ENCODE measurements around the gene MSI2. TPM values are rescaled to one million over a fixed set of nuclear protein-coding genes. Genes with fewer than 3 reads are reported as not detected.

The MSI2 gene
- total RNA-seq, 1 donor from 2014 or later = 140 TPM

GRCh38 chr17:57281887-57282286, 25.6 kb downstream of the MSI2 start:
- peak overlapping the region; percentile 59 for H3K27ac Mint-ChIP-seq (ENCODE audit: unreplicated experiment)
- TF ChIP-seq CTCF (conservative IDR thresholded peaks at IDR 0.05) = no peak
- peak overlapping the region; percentile 50 for H3K4me3 Mint-ChIP-seq
- no peaks in the 10 kb centered on the region for H3K9me3 Mint-ChIP-seq
- no peaks in the 10 kb centered on the region for H3K27me3 Mint-ChIP-seq (ENCODE audit: low read depth)
- H3K36me3 Mint-ChIP-seq (ENCODE audit: low read depth) = peaks cover 12% of the 10 kb centered on the region
- peaks cover 79% of the 10 kb centered on the region for H3K4me1 Mint-ChIP-seq
- no peak for DNase-seq (ENCODE audit: low read depth, low spot score)

- H3K27me3 Mint-ChIP-seq (ENCODE audit: low read depth) = no peaks in the 10 kb centered on the region
- peak overlapping the region; percentile 59 for H3K27ac Mint-ChIP-seq (ENCODE audit: unreplicated experiment)
- no peaks in the 10 kb centered on the region for H3K9me3 Mint-ChIP-seq
- peaks cover 83% of the 10 kb centered on the region for H3K4me1 Mint-ChIP-seq
- H3K36me3 Mint-ChIP-seq (ENCODE audit: low read depth) = peaks cover 12% of the 10 kb centered on the region
- TF ChIP-seq CTCF (conservative IDR thresholded peaks at IDR 0.05) = no peak
- H3K4me3 Mint-ChIP-seq = peak overlapping the region; percentile 50
- no peak for DNase-seq (ENCODE audit: low read depth, low spot score)
Measured at GRCh38 chr17:57282296-57282695, 26.0 kb downstream of the MSI2 start.

- peaks cover 12% of the 10 kb centered on the region for H3K36me3 Mint-ChIP-seq (ENCODE audit: low read depth)
- peaks cover 90% of the 10 kb centered on the region for H3K4me1 Mint-ChIP-seq
- DNase-seq (ENCODE audit: low read depth, low spot score) = no peak
- H3K9me3 Mint-ChIP-seq = no peaks in the 10 kb centered on the region
- no peak for TF ChIP-seq CTCF (conservative IDR thresholded peaks at IDR 0.05)
- no peaks in the 10 kb centered on the region for H3K27me3 Mint-ChIP-seq (ENCODE audit: low read depth)
- peak overlapping the region; percentile 90 for H3K27ac Mint-ChIP-seq (ENCODE audit: unreplicated experiment)
- H3K4me3 Mint-ChIP-seq = peak overlapping the region; percentile 5
Measured at GRCh38 chr17:57283203-57283971, 27.1 kb downstream of the MSI2 start.

GRCh38 chr17:57284583-57284982, 28.3 kb downstream of the MSI2 start:
- Mint-ChIP-seq H3K27ac (ENCODE audit: unreplicated experiment) (peak overlapping the region; percentile 90), H3K4me3 (peak overlapping the region; percentile 60)
- no peak for TF ChIP-seq CTCF (conservative IDR thresholded peaks at IDR 0.05)

GRCh38 chr17:57284984-57285646, 28.8 kb downstream of the MSI2 start:
- Mint-ChIP-seq H3K4me1 (peaks cover 91% of the 10 kb centered on the region), H3K27ac (ENCODE audit: unreplicated experiment) (peak overlapping the region; percentile 90), H3K4me3 (peak overlapping the region; percentile 60), H3K9me3 (no peaks in the 10 kb centered on the region), H3K36me3 (ENCODE audit: low read depth) (peaks cover 2% of the 10 kb centered on the region), H3K27me3 (ENCODE audit: low read depth) (no peaks in the 10 kb centered on the region)
- DNase-seq (ENCODE audit: low read depth, low spot score) = no peak
- no peak for TF ChIP-seq CTCF (conservative IDR thresholded peaks at IDR 0.05)

More at GRCh38 chr17:57284583-57284982, 28.3 kb downstream of the MSI2 start:
- Mint-ChIP-seq H3K9me3 (no peaks in the 10 kb centered on the region), H3K27me3 (ENCODE audit: low read depth) (no peaks in the 10 kb centered on the region), H3K36me3 (ENCODE audit: low read depth) (peaks cover 5% of the 10 kb centered on the region), H3K4me1 (peaks cover 93% of the 10 kb centered on the region)
- no peak for DNase-seq (ENCODE audit: low read depth, low spot score)

Data from neural crest cell (in vitro differentiated cells).